ENCODE data around the gene CHCT1. TPM values are rescaled to one million over a fixed set of nuclear protein-coding genes. Genes with fewer than 3 reads are reported as not detected.

The CHCT1 gene
- polyA plus RNA-seq, 1 of the 3 experiments (the other 2 are of a cell fraction): not detected

DNA sequence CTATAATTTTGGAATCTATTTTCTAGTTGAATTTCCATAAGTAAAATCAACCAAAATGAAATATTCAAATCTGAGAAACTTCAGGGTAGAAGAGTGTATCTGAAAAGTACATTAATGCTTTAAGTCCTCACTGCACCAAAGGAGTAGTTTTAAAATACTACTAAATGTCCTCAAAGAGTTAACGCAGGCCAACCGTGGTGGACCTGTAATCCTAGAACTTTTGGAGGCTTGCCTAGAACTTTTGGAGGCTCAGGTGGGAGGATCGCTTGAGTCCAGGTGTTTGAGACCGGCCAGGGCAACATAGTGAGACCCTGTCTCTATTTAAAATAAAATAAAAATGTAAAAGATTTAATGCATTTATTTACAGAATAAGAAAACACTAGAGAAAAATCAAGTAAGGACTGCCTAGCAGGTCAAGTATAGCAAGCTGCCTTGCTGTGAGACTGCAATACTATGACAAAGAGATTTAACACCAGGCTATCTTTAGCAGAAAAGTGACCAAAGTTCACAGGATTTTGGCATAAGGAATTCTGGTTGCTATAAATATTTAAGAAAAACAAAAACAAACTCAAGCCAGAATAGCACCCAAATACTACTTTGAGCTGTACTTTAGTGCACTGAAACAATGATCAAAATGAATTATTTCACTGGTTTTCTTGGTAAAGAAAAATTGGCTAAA is 41.0 kb downstream of the CHCT1 start:
- Histone ChIP-seq H3K27me3 (ENCODE audit: insufficient read depth) (no peaks in the 10 kb centered on the region), H4K20me1 (ENCODE audit: insufficient read depth) (no peaks in the 10 kb centered on the region), H3F3A (replicated peaks; ENCODE audit: insufficient read depth) (peaks cover 2% of the 10 kb centered on the region), H3K9ac (no peak overlapping the region), H3K9me2 (no peaks in the 10 kb centered on the region), H2AFZ (ENCODE audit: low read depth) (no peak overlapping the region), H3K36me3 (replicated peaks in 1 of 2; ENCODE audit: control insufficient read depth in 1 of 2, insufficient read depth in 2 of 2, low read length in 1 of 2) (peaks cover 70 to 94% of the 10 kb centered on the region in 2 experiments), H3K79me2 (ENCODE audit: insufficient read depth) (peaks cover 30% of the 10 kb centered on the region), H3K4me1 (ENCODE audit: control insufficient read depth in 1 of 2, insufficient read depth in 2 of 2, low read depth in 1 of 2, low read length in 1 of 2) (peaks cover 0 to 1% of the 10 kb centered on the region in 2 experiments; a peak in 1 of 4 replicates), H3K4me2 (no peak overlapping the region), H3K27ac (ENCODE audit: low read depth in 2 of 2, low read length in 1 of 2) (no peak overlapping the region), H3K9me3 (no peaks in the 10 kb centered on the region), H3K4me3 (ENCODE audit: low read depth in 2 of 2, low read length in 1 of 2) (no peak overlapping the region)
- TF ChIP-seq FOXJ3 (CRISPR knock-in tag; IDR thresholded peaks at IDR 0.05) (no peak), RXRA (IDR thresholded peaks at IDR 0.05; ENCODE audit: borderline replicate concordance, low read depth) (no peak), NFIC (IDR thresholded peaks at IDR 0.05; ENCODE audit: borderline replicate concordance) (no peak), TCF12 (IDR thresholded peaks at IDR 0.05) (no peak), EZH2phosphoT487 (IDR thresholded peaks at IDR 0.05; ENCODE audit: borderline replicate concordance, low read depth) (no peak), USF1 (IDR thresholded peaks at IDR 0.05; ENCODE audit: borderline replicate concordance, low read depth) (no peak), RFX5 (IDR thresholded peaks at IDR 0.05; ENCODE audit: low read length) (no peak), MXI1 (IDR thresholded peaks at IDR 0.05; ENCODE audit: low read depth, low read length) (no peak), ELF1 (IDR thresholded peaks at IDR 0.05) (no peak), GATA2 (CRISPR knock-in tag; IDR thresholded peaks at IDR 0.05) (no peak)
- ChIA-PET POLR2A (no interaction called here), CTCF (interaction anchor here (1.2 to 2.1 kb wide), 2 partner anchors 11 to 176 kb away, joined by 3 to 5 read pairs; no protein-coding TSS in a partner anchor)
- WGBS (ENCODE audit: low lambda C conversion rate): 91% methylated on average over 4 of the region's 4 CpGs
- no peak for DNase-seq

DNA sequence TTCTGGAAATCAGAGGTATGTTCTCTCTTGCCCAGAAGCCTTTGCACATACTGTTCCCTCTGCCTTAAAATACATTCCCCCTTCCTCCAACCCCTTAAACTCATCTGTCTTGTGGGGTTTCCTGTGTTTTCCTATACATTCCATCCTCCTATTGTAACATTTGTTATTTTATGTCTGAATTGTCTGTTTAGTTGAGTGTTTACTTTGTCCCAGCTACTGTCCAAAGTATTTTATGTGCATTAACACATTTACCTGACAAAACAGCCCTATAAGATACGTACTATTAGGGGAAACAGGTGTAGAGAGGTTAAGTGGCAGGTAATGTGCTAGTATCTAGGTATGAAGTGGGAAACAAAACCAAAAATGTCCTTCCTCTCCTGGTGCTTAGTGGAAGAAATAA is 42.1 kb downstream of the CHCT1 start:
- H3K9me3 ChIP-seq: no peaks in the 10 kb centered on the region
- DNase-seq: no peak
- no peak overlapping the region for H3K4me2 ChIP-seq
- H3K4me1 ChIP-seq (ENCODE audit: control insufficient read depth in 1 of 2, insufficient read depth in 2 of 2, low read depth in 1 of 2, low read length in 1 of 2): peaks cover 1 to 4% of the 10 kb centered on the region in 2 experiments; a peak in 3 of 4 replicates
- H3K27me3 ChIP-seq (ENCODE audit: insufficient read depth): no peaks in the 10 kb centered on the region
- POLR2A ChIA-PET: no interaction called here
- CTCF ChIA-PET: interaction anchor here (1.0 to 1.3 kb wide), 3 partner anchors 14 to 175 kb away, joined by 3 to 4 read pairs (median 3); no protein-coding TSS in a partner anchor
- H3K9me2 ChIP-seq: no peaks in the 10 kb centered on the region
- H3K36me3 ChIP-seq (replicated peaks in 1 of 2; ENCODE audit: control insufficient read depth in 1 of 2, insufficient read depth in 2 of 2, low read length in 1 of 2): peaks cover 62 to 93% of the 10 kb centered on the region in 2 experiments
- no peak overlapping the region for H3K27ac ChIP-seq (ENCODE audit: low read depth in 2 of 2, low read length in 1 of 2)
- no peak overlapping the region for H3K9ac ChIP-seq
- no peak overlapping the region for H2AFZ ChIP-seq (ENCODE audit: low read depth)
- WGBS (ENCODE audit: low lambda C conversion rate): 98% methylated on average over 1 of the region's 1 CpG
- no peaks in the 10 kb centered on the region for H4K20me1 ChIP-seq (ENCODE audit: insufficient read depth)
- H3K79me2 ChIP-seq (ENCODE audit: insufficient read depth): peaks cover 37% of the 10 kb centered on the region
- peaks cover 7% of the 10 kb centered on the region for H3F3A ChIP-seq (replicated peaks; ENCODE audit: insufficient read depth)
- no peak overlapping the region for H3K4me3 ChIP-seq (ENCODE audit: low read depth in 2 of 2, low read length in 1 of 2)
- TF ChIP-seq RCOR1 (IDR thresholded peaks at IDR 0.05; ENCODE audit: low read length) (no peak), TAF1 (IDR thresholded peaks at IDR 0.05; ENCODE audit: borderline replicate concordance, low read depth, low read length) (no peak), CTCF (IDR thresholded peaks at IDR 0.05) (no peak), FOSL2 (IDR thresholded peaks at IDR 0.05; ENCODE audit: borderline replicate concordance, low read depth) (no peak), TCF12 (IDR thresholded peaks at IDR 0.05) (no peak), GATA2 (CRISPR knock-in tag; IDR thresholded peaks at IDR 0.05) (no peak), RFX5 (IDR thresholded peaks at IDR 0.05; ENCODE audit: low read length) (no peak), ELF1 (IDR thresholded peaks at IDR 0.05) (no peak), JUND (IDR thresholded peaks at IDR 0.05) (no peak), POLR2AphosphoS5 (IDR thresholded peaks at IDR 0.05; ENCODE audit: low read depth, low read length) (no peak), ZBTB33 (IDR thresholded peaks at IDR 0.05; ENCODE audit: borderline replicate concordance, low read depth) (no peak), IRF3 (IDR thresholded peaks at IDR 0.05; ENCODE audit: low read depth, low read length) (no peak), SMC3 (IDR thresholded peaks at IDR 0.05; ENCODE audit: low read depth, low read length) (no peak), NRF1 (IDR thresholded peaks at IDR 0.05; ENCODE audit: low read depth, low read length) (no peak), RAD21 (IDR thresholded peaks at IDR 0.05; ENCODE audit: low read length) (no peak), NFIC (IDR thresholded peaks at IDR 0.05; ENCODE audit: borderline replicate concordance) (no peak), SIN3A (IDR thresholded peaks at IDR 0.05; ENCODE audit: borderline replicate concordance, low read depth, low read length) (no peak)
